GM12878 (cell line): ENCODE data around the gene SEPTIN6. TPM values are rescaled to one million over a fixed set of nuclear protein-coding genes. Genes with fewer than 3 reads are reported as not detected.

Source experiments
- ATAC-seq: fragments of 200-7000 bp; cut with Tn5 transposase; 3 replicates; pipeline ENCODE4 v1.9.1; 2020; ENCODE audit warnings: mild to moderate bottlenecking, moderate library complexity
- BruUV-seq: library from RNA; stranded (reverse); fragments of 400-500 nt; replicated peaks from 2 replicates; lab custom pipeline; 2021; lab: Mats Ljungman, UMichigan
- CTCF ChIA-PET: fragments of 300-600 bp; sonication (Branson Sonifier 250); formaldehyde crosslinking; extraction: SDS; loops from one replicate; lab custom pipeline; 2021; ENCODE audit warnings: inconsistent platforms; lab: Yijun Ruan, JAX
- POLR2A ChIA-PET: fragments of 350-600 bp; formaldehyde crosslinking; extraction: SDS; loops from one replicate; lab custom pipeline; 2021; ENCODE audit warnings: inconsistent platforms; lab: Charles Lee
- RAD21 ChIA-PET: fragments of 300-600 bp; sonication (Branson Sonifier 250); formaldehyde crosslinking; loops from one replicate; lab custom pipeline; 2023; ENCODE audit warnings: antibody characterized with exemption; ENCODE audit not compliant: unreplicated experiment; lab: Charles Lee
- SMC1A ChIA-PET: fragments of 300-600 bp; sonication (Branson Sonifier 250); formaldehyde crosslinking; loops from one replicate; lab custom pipeline; 2023; ENCODE audit not compliant: unreplicated experiment, uncharacterized antibody; lab: Charles Lee
- DNase-seq: peaks from one replicate; pipeline ENCODE4 v3.0.0-alpha.2; 2011; ENCODE audit warnings: low read depth, low spot score
- FAIRE-seq: peaks from 3 replicates; lab custom pipeline; 2011; peaks lifted over from hg19 to GRCh38; lab: Jason Lieb, UNC
- H2AFZ ChIP-seq: 2 replicates; pipeline ENCODE4 v1.6.0; 2011; ENCODE audit warnings: low read depth, low read length, control low read depth; ENCODE audit not compliant: control insufficient read depth
- H3K27ac ChIP-seq: 2 replicates; pipeline ENCODE4 v1.5.1; 2011; ENCODE audit warnings: control low read depth; ENCODE audit not compliant: control insufficient read depth, insufficient read depth
- H3K27me3 ChIP-seq, 2 experiments: replicated peaks in 1 of 2; 2 replicates each; pipeline versions ENCODE4 v1.6.0 to v1.6.1; 2011; ENCODE audit warnings: low read length in 1 of 2; ENCODE audit not compliant: control insufficient read depth in 2 of 2, insufficient read depth in 2 of 2
- H3K36me3 ChIP-seq, 2 experiments: 2 replicates each; pipeline ENCODE4 v1.5.1; 2011; ENCODE audit warnings: low read length in 1 of 2; ENCODE audit not compliant: control insufficient read depth in 2 of 2, insufficient read depth in 2 of 2
- H3K4me1 ChIP-seq: 2 replicates; pipeline ENCODE4 v1.6.1; 2011; ENCODE audit warnings: mild to moderate bottlenecking, low read length, moderate library complexity, mixed read lengths; ENCODE audit not compliant: control insufficient read depth, insufficient read depth
- H3K4me2 ChIP-seq: 2 replicates; pipeline ENCODE4 v1.6.0; 2011; ENCODE audit warnings: control low read depth; ENCODE audit not compliant: control insufficient read depth, insufficient read depth
- H3K4me3 ChIP-seq: fragments of 200-600 bp; sonication (generic); 2 replicates; pipeline ENCODE4 v1.5.1; 2016
- H3K79me2 ChIP-seq: 2 replicates; pipeline ENCODE4 v1.6.0; 2011; ENCODE audit warnings: low read length; ENCODE audit not compliant: control insufficient read depth, insufficient read depth
- H3K9ac ChIP-seq: 2 replicates; pipeline ENCODE4 v1.8.0; 2011; ENCODE audit warnings: low read length, control low read depth, mixed read lengths; ENCODE audit not compliant: control insufficient read depth, insufficient read depth
- H3K9me3 ChIP-seq: replicated peaks from 3 replicates; pipeline ENCODE4 v1.5.1; 2011; ENCODE audit warnings: mild to moderate bottlenecking, low read length; ENCODE audit not compliant: control insufficient read depth, insufficient read depth
- H4K20me1 ChIP-seq: 2 replicates; pipeline ENCODE4 v1.6.0; 2011; ENCODE audit not compliant: control insufficient read depth, insufficient read depth
- IKZF1 ChIP-seq: fragments of 450-650 bp; conservative IDR thresholded peaks from 2 replicates; pipeline ENCODE4 v1.6.1; 2017; ENCODE audit warnings: antibody characterized with exemption, mild to moderate bottlenecking
- KLF5 ChIP-seq: fragments of 450-650 bp; IDR thresholded peaks from 2 replicates; pipeline ENCODE4 v1.6.1; 2014; ENCODE audit warnings: mild to moderate bottlenecking; ENCODE audit not compliant: partially characterized antibody
- STAT1 ChIP-seq: fragments of 450-650 bp; conservative IDR thresholded peaks from 2 replicates; pipeline ENCODE4 v1.6.1; 2014; ENCODE audit warnings: antibody characterized with exemption, mild to moderate bottlenecking
- WRNIP1 ChIP-seq: IDR thresholded peaks from 2 replicates; pipeline ENCODE4 v1.6.1; 2011; ENCODE audit warnings: low read depth, low read length, improper control_type of control experiment, borderline replicate concordance
- ZNF207 ChIP-seq: fragments of 450-650 bp; IDR thresholded peaks from 2 replicates; pipeline ENCODE4 v1.6.1; 2014; ENCODE audit warnings: antibody characterized with exemption, mild to moderate bottlenecking, borderline replicate concordance
- WGBS: methylation state at CpG from one replicate; pipeline ENCODE4 v1.1.6; 2016; ENCODE audit warnings: low lambda C conversion rate; ENCODE audit not compliant: insufficient replicate concordance, insufficient coverage; ENCODE audit errors: missing lambda C conversion rate; 5-methylcytosine and 5-hydroxymethylcytosine counted together
- in situ Hi-C: fragments of 300-500 bp; cut with MboI; formaldehyde crosslinking; loops from 9 replicates; pipeline ENCODE4 v1.14.3; 2018; ENCODE audit warnings: mixed read lengths
- intact Hi-C: fragments of 100-400 bp; cut with micrococcal nuclease; formaldehyde crosslinking; loops from one replicate; pipeline ENCODE4 v1.14.2; 2022; ENCODE audit not compliant: unreplicated experiment
- polyA plus RNA-seq, 11 experiments: library from polyadenylated mRNA; depleted of rRNA in 4 of 11; unstranded in 6 of 11; stranded (reverse) in 5 of 11; fragments of >200 nt; fragmentation: Nextera tagmentation in 4 of 11; fragmentation: Illumina TruSeq in 1 of 11; extraction: Ambion mirVana in 4 of 11; extraction: Trizol in 1 of 11; gene quantifications; 1 replicate in 1 of 11; 2 replicates in 10 of 11; pipeline versions ENCODE4 v1.2.1 to v1.2.3, GENCODE V29; 2011 to 2016; ENCODE audit warnings: inconsistent platforms in 2 of 11, missing spikeins in 2 of 11, low read depth in 1 of 11
- total RNA-seq, 4 experiments: library from RNA; depleted of rRNA in 3 of 4; stranded (reverse); fragments of >200 nt in 3 of 4; fragmentation: Illumina TruSeq in 1 of 4; extraction: Trizol in 1 of 4; gene quantifications; 2 replicates each; pipeline versions ENCODE4 v1.2.1 to v1.2.3, GENCODE V29; 2013 to 2021
- TF ChIP-seq, protein P1 (sequence below): fragments of 150-350 bp; IDR thresholded peaks from 2 replicates; pipeline ENCODE4 v1.6.1; 2016; ENCODE audit warnings: low read depth, low read length

SEPTIN6 gene
- total and polyA plus RNA-seq, 10 of the 15 experiments (the other 5 are each of a cell fraction or from before 2014, with no cell fraction given): 37.2 to 353 (median 154) TPM

DNA sequence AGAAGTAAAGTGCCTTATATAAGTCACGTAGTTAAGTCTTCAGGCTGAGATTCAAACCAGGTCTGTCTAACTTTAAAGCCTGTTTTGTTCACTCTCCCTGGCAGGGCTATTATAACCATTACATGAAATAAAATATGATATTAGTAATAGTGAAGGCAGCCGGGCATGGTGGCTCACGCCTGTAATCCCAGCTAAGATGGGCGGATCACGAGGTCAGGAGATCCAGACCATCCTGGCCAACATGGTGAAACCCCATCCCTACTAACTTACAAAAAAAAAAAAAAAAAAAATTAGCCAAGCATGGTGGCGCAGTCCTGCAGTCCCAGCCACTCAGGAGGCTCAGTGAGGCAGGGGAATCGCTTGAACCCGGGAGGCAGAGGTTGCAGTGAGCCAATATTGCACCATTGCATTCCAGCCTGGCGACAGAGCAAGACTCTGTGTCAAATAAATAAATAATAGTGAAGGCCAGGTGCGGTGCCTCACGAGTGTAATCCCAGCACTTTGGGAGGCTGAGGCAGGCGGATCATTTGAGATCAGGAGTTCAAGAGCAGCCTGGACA lies 43.3 kb upstream of the SEPTIN6 start:
- Histone ChIP-seq H4K20me1 (no peaks in the 10 kb centered on the region), H3K36me3 (no peaks in the 10 kb centered on the region), H3K4me3 (no peak overlapping the region), H3K9ac (no peak overlapping the region), H3K4me1 (no peaks in the 10 kb centered on the region), H3K27me3 (no peaks in the 10 kb centered on the region), H3K4me2 (no peak overlapping the region), H2AFZ (no peak overlapping the region), H3K9me3 (no peaks in the 10 kb centered on the region), H3K27ac (no peak overlapping the region), H3K79me2 (no peaks in the 10 kb centered on the region)
- POLR2A ChIA-PET: interaction anchor here (1.1 kb wide), 1 partner anchor 49 kb away, joined by 3 read pairs; no protein-coding TSS in a partner anchor
- in situ Hi-C loops (no loop called here), intact Hi-C loops (no loop called here)
- DNase-seq (no peak), ATAC-seq (no peak), FAIRE-seq (no peak)
- whole genome bisulfite sequencing: 64% methylated on average over 12 of the region's 12 CpGs
- TF ChIP-seq KLF5 (no peak), ZNF207 (no peak), IKZF1 (no peak), STAT1 (no peak), WRNIP1 (no peak)
- TF ChIP-seq, protein P1, sequence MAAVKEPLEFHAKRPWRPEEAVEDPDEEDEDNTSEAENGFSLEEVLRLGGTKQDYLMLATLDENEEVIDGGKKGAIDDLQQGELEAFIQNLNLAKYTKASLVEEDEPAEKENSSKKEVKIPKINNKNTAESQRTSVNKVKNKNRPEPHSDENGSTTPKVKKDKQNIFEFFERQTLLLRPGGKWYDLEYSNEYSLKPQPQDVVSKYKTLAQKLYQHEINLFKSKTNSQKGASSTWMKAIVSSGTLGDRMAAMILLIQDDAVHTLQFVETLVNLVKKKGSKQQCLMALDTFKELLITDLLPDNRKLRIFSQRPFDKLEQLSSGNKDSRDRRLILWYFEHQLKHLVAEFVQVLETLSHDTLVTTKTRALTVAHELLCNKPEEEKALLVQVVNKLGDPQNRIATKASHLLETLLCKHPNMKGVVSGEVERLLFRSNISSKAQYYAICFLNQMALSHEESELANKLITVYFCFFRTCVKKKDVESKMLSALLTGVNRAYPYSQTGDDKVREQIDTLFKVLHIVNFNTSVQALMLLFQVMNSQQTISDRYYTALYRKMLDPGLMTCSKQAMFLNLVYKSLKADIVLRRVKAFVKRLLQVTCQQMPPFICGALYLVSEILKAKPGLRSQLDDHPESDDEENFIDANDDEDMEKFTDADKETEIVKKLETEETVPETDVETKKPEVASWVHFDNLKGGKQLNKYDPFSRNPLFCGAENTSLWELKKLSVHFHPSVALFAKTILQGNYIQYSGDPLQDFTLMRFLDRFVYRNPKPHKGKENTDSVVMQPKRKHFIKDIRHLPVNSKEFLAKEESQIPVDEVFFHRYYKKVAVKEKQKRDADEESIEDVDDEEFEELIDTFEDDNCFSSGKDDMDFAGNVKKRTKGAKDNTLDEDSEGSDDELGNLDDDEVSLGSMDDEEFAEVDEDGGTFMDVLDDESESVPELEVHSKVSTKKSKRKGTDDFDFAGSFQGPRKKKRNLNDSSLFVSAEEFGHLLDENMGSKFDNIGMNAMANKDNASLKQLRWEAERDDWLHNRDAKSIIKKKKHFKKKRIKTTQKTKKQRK: no peak
- SMC1A ChIA-PET: interaction anchor here (0.9 to 2.0 kb wide), 8 partner anchors 8 to 133 kb away, joined by 3 to 6 read pairs (median 4); no protein-coding TSS in a partner anchor
- RAD21 ChIA-PET: interaction anchor here (1.0 to 1.5 kb wide), 5 partner anchors 18 to 117 kb away, joined by 3 to 4 read pairs (median 3); partner anchors contain the start of gene SOWAHD
- CTCF ChIA-PET: interaction anchor here (0.8 to 2.8 kb wide), 8 partner anchors 13 to 216 kb away, joined by 3 to 19 read pairs (median 3); no protein-coding TSS in a partner anchor
- no TSS peak for BruUV-seq
